Smooth muscle cell (in vitro differentiated cells): ENCODE results near the gene NPS. TPM values are rescaled to one million over a fixed set of nuclear protein-coding genes. Genes with fewer than 3 reads are reported as not detected.

ENCODE experiments used
- DNase-seq: peaks from one replicate; lab custom pipeline; 2025; ENCODE audit not compliant: unreplicated experiment; lab: John Stamatoyannopoulos, UW
- H2AFZ ChIP-seq: fragments of 200-600 bp; sonication (generic); 2 replicates; pipeline ENCODE4 v1.6.0; 2016; ENCODE audit warnings: antibody characterized with exemption, low read depth, mild to moderate bottlenecking
- H3F3A ChIP-seq: fragments of 200-600 bp; sonication (generic); 2 replicates; pipeline ENCODE4 v1.6.0; 2017; ENCODE audit warnings: antibody characterized with exemption, low read depth
- H3K27ac ChIP-seq: fragments of 200-600 bp; sonication (generic); 2 replicates; pipeline ENCODE4 v1.5.1; 2016; ENCODE audit warnings: low read depth, mild to moderate bottlenecking
- H3K27me3 ChIP-seq: fragments of 200-600 bp; sonication (generic); 2 replicates; pipeline ENCODE4 v1.6.1; 2016; ENCODE audit warnings: low read depth, mild to moderate bottlenecking
- H3K36me3 ChIP-seq: fragments of 200-600 bp; sonication (generic); 2 replicates; pipeline ENCODE4 v1.5.1; 2016; ENCODE audit warnings: low read depth
- H3K4me1 ChIP-seq: fragments of 200-600 bp; sonication (generic); 2 replicates; pipeline ENCODE4 v1.5.1; 2016; ENCODE audit warnings: low read depth
- H3K4me2 ChIP-seq: fragments of 200-600 bp; sonication (generic); 2 replicates; pipeline ENCODE4 v1.6.0; 2016; ENCODE audit warnings: mild to moderate bottlenecking
- H3K4me3 ChIP-seq: fragments of 200-600 bp; sonication (generic); 2 replicates; pipeline ENCODE4 v1.5.1; 2016; ENCODE audit warnings: mild to moderate bottlenecking
- H3K79me2 ChIP-seq: fragments of 200-600 bp; sonication (generic); 2 replicates; pipeline ENCODE4 v1.6.0; 2016; ENCODE audit warnings: low read depth, mild to moderate bottlenecking
- H3K9ac ChIP-seq: fragments of 200-600 bp; sonication (generic); 2 replicates; pipeline ENCODE4 v1.6.0; 2016; ENCODE audit warnings: low read depth
- H3K9me3 ChIP-seq: fragments of 200-600 bp; sonication (generic); replicated peaks from 2 replicates; pipeline ENCODE4 v1.5.1; 2016; ENCODE audit warnings: low read depth
- H4K20me1 ChIP-seq: fragments of 200-600 bp; sonication (generic); 2 replicates; pipeline ENCODE4 v1.6.0; 2016; ENCODE audit warnings: low read depth
- CTCF ChIP-seq: fragments of 200-600 bp; sonication (generic); IDR thresholded peaks from 2 replicates; pipeline ENCODE4 v1.5.1; 2017; ENCODE audit warnings: borderline replicate concordance, mild to moderate bottlenecking, antibody characterized with exemption; ENCODE audit not compliant: insufficient read depth, poor library complexity, severe bottlenecking
- WGBS: methylation state at CpG from one replicate; pipeline ENCODE4 v1.1.7; 2016; ENCODE audit warnings: low lambda C conversion rate; 5-methylcytosine and 5-hydroxymethylcytosine counted together
- polyA plus RNA-seq: library from polyadenylated mRNA; unstranded; fragments of >200 nt; fragmentation: Nextera tagmentation; extraction: Ambion mirVana; gene quantifications from 2 replicates; pipeline ENCODE4 v1.2.1, GENCODE V29; 2016
- total RNA-seq: library from RNA; depleted of rRNA; stranded (reverse); fragments of >200 nt; gene quantifications from 2 replicates; pipeline ENCODE4 v1.2.3, GENCODE V29; 2014

Gene NPS
- total and polyA plus RNA-seq, 2 experiments from 2014 or later = not detected

GRCh38 chr10:127578961-127579305 lies 29.8 kb downstream of the NPS start:
- Histone ChIP-seq H3K9ac (no peak overlapping the region), H3K4me1 (no peaks in the 10 kb centered on the region), H4K20me1 (no peaks in the 10 kb centered on the region), H3K4me2 (no peak overlapping the region), H3K79me2 (no peaks in the 10 kb centered on the region), H3K27ac (no peak overlapping the region), H3K36me3 (no peaks in the 10 kb centered on the region), H3K9me3 (no peaks in the 10 kb centered on the region), H3K4me3 (no peak overlapping the region), H3K27me3 (peaks cover 22% of the 10 kb centered on the region), H3F3A (no peaks in the 10 kb centered on the region), H2AFZ (no peak overlapping the region)
- no peak for TF ChIP-seq CTCF
- 95% methylated on average over 7 of the region's 7 CpGs for WGBS
- DNase-seq = no peak

DNA sequence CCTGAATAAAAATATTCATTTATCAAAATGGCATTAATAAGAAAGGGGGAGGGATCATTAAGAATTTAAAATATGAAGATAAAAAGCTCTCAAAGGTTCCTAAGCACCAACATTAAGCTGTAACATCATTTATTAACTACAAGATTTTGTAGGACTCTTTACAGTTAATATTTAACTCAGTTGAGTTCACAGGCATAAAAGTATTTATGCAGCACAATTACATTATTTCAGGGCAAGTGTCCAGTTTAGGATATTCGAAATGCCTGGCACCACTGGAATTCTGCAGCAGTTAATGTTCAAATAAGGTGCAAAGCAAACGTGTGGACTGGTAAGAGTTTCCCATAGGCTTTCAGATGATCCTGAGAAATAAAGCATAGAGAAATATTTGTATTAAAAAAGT lies 30.5 kb downstream of the NPS start:
- TF ChIP-seq CTCF = no peak
- no peak overlapping the region for H3K27ac ChIP-seq
- no peak overlapping the region for H3K4me3 ChIP-seq

GRCh38 chr10:127580822-127581221 lies 31.7 kb downstream of the NPS start:
- Histone ChIP-seq H3K36me3 (no peaks in the 10 kb centered on the region), H4K20me1 (no peaks in the 10 kb centered on the region), H3K27me3 (peaks cover 18% of the 10 kb centered on the region), H3K4me3 (no peak overlapping the region), H3K27ac (no peak overlapping the region), H3K4me2 (no peak overlapping the region), H3K4me1 (no peaks in the 10 kb centered on the region), H3K9ac (no peak overlapping the region), H3K9me3 (no peaks in the 10 kb centered on the region), H3K79me2 (no peaks in the 10 kb centered on the region), H3F3A (no peaks in the 10 kb centered on the region), H2AFZ (no peak overlapping the region)
- 90% methylated on average over 17 of the region's 17 CpGs for WGBS
- TF ChIP-seq CTCF = no peak
- no peak for DNase-seq

More for the DNA sequence above, 30.5 kb downstream of the NPS start:
- 59% methylated on average over 2 of the region's 2 CpGs for WGBS
- H3K27me3 ChIP-seq = peaks cover 22% of the 10 kb centered on the region
- H3F3A ChIP-seq = no peaks in the 10 kb centered on the region
- no peaks in the 10 kb centered on the region for H4K20me1 ChIP-seq
- H3K9ac ChIP-seq = no peak overlapping the region
- no peak for DNase-seq
- H3K9me3 ChIP-seq = no peaks in the 10 kb centered on the region
- H3K36me3 ChIP-seq = no peaks in the 10 kb centered on the region
- no peaks in the 10 kb centered on the region for H3K79me2 ChIP-seq
- no peak overlapping the region for H2AFZ ChIP-seq
- H3K4me2 ChIP-seq = no peak overlapping the region
- no peaks in the 10 kb centered on the region for H3K4me1 ChIP-seq

DNA sequence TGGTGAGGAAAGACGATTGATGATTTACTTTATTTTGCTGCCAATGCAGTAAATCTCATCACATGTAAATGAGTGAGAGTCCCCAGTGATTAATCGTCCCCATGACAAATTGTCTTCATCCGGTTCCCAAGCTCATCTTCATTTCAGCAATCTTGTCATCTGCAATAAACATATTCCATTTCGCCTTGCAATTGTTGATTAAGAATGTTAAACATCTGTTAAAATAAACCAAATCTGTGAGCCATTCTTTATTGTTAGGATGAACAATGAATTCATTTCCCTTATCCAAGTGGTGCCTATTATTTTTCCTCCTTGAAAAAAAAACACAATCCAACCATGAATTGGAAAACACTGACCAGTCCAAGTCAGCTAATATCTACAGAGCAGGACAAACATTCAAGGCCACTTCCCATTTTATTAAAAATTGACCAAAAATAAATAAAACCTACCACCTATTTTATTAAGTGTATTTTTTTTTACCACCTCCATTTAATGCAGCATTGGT lies 36.5 kb downstream of the NPS start:
- Histone ChIP-seq H3F3A (no peaks in the 10 kb centered on the region), H4K20me1 (no peaks in the 10 kb centered on the region), H3K36me3 (no peaks in the 10 kb centered on the region), H3K4me1 (no peaks in the 10 kb centered on the region), H2AFZ (no peak overlapping the region), H3K9me3 (no peaks in the 10 kb centered on the region), H3K27me3 (peaks cover 10% of the 10 kb centered on the region), H3K9ac (no peak overlapping the region), H3K4me2 (no peak overlapping the region), H3K27ac (no peak overlapping the region), H3K4me3 (no peak overlapping the region), H3K79me2 (no peaks in the 10 kb centered on the region)
- no peak for DNase-seq
- TF ChIP-seq CTCF = no peak
- 84% methylated on average over 4 of the region's 4 CpGs for WGBS
